ENCODE measurements around the gene MED25. TPM values are rescaled to one million over a fixed set of nuclear protein-coding genes. Genes with fewer than 3 reads are reported as not detected.

Gene MED25
- polyA plus RNA-seq, 6 donors from 2014 or later = 21.2 to 49.7 (median 28.9) TPM

- ATAC-seq (ENCODE audit: low read depth in 2 of 2) (no peak), DNase-seq (no peak)
- Mint-ChIP-seq H3K4me1 (peaks cover 13 to 21% (median 18%) of the 10 kb centered on the region in 3 donors), H3K36me3 (peaks cover 0 to 15% of the 10 kb centered on the region in 2 donors), H3K4me3 (no peak overlapping the region), H3K9me3 (no peaks in the 10 kb centered on the region), H3K27me3 (no peaks in the 10 kb centered on the region), H3K27ac (no peak overlapping the region)
Observed at GRCh38 chr19:49830766-49831165, 12.7 kb downstream of the MED25 start.

GRCh38 chr19:49831592-49831991 is 13.5 kb downstream of the MED25 start:
- H3K27ac Mint-ChIP-seq = peak overlapping the region in 1 of 6 donors; percentile 32
- ATAC-seq (ENCODE audit: low read depth in 2 of 2) = no peak

GRCh38 chr19:49832556-49832955 is 14.5 kb downstream of the MED25 start:
- Mint-ChIP-seq H3K4me3 (no peak overlapping the region), H3K9me3 (no peaks in the 10 kb centered on the region), H3K27me3 (no peaks in the 10 kb centered on the region), H3K4me1 (peaks cover 6 to 12% (median 8%) of the 10 kb centered on the region in 3 donors), H3K27ac (peak overlapping the region in 2 of 6 donors; percentile 47 to 84), H3K36me3 (peaks cover 4 to 23% of the 10 kb centered on the region in 2 donors)
- DNase-seq (no peak), ATAC-seq (ENCODE audit: low read depth in 2 of 2) (no peak)

More at GRCh38 chr19:49831592-49831991, 13.5 kb downstream of the MED25 start:
- no peak overlapping the region for H3K4me3 Mint-ChIP-seq
- no peaks in the 10 kb centered on the region for H3K27me3 Mint-ChIP-seq
- no peak for DNase-seq
- H3K36me3 Mint-ChIP-seq = peaks cover 0 to 15% of the 10 kb centered on the region in 2 donors
- no peaks in the 10 kb centered on the region for H3K9me3 Mint-ChIP-seq
- peaks cover 11 to 16% (median 15%) of the 10 kb centered on the region in 3 donors for H3K4me1 Mint-ChIP-seq

GRCh38 chr19:49833599-49833998 is 15.5 kb downstream of the MED25 start:
- Mint-ChIP-seq H3K36me3 (peaks cover 12 to 33% of the 10 kb centered on the region in 2 donors), H3K27ac (no peak overlapping the region), H3K9me3 (no peaks in the 10 kb centered on the region), H3K27me3 (no peaks in the 10 kb centered on the region), H3K4me1 (peaks cover 6 to 15% (median 9%) of the 10 kb centered on the region in 3 donors), H3K4me3 (peak overlapping the region in 1 of 8 donors; percentile 56)
- no peak for DNase-seq
- no peak for ATAC-seq (ENCODE audit: low read depth in 2 of 2)

DNA sequence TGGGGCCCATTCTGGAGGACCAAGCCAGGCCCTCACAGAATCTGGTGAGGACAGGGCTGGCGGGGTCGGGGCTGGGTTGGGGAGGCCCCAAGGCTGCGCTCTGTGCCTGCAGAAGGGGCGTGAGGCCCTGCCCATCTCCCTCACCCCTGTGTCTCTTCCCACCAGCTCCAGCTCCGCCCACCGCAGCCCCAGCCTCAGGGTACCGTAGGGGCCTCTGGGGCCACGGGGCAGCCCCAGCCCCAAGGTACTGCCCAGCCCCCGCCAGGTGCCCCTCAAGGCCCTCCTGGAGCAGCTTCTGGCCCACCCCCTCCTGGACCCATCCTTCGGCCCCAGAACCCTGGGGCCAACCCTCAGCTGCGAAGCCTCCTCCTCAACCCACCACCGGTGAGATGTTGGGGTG is 17.5 kb downstream of the MED25 start:
- Mint-ChIP-seq H3K4me1 (peaks cover 6 to 15% (median 13%) of the 10 kb centered on the region in 3 donors), H3K36me3 (peaks cover 18 to 39% of the 10 kb centered on the region in 2 donors), H3K27ac (no peak overlapping the region), H3K9me3 (no peaks in the 10 kb centered on the region), H3K27me3 (no peaks in the 10 kb centered on the region), H3K4me3 (no peak overlapping the region)
- ATAC-seq (ENCODE audit: low read depth in 2 of 2) (no peak), DNase-seq (no peak)

GRCh38 chr19:49836176-49837008 is 18.3 kb downstream of the MED25 start:
- Mint-ChIP-seq H3K9me3 (no peaks in the 10 kb centered on the region), H3K27me3 (no peaks in the 10 kb centered on the region), H3K4me1 (peaks cover 6 to 18% (median 16%) of the 10 kb centered on the region in 3 donors), H3K4me3 (no peak overlapping the region), H3K36me3 (peaks cover 18 to 39% of the 10 kb centered on the region in 2 donors), H3K27ac (peak overlapping the region in 3 of 6 donors; percentile 54 to 77 (median 75))
- no peak for ATAC-seq (ENCODE audit: low read depth in 2 of 2)
- no peak for DNase-seq

DNA sequence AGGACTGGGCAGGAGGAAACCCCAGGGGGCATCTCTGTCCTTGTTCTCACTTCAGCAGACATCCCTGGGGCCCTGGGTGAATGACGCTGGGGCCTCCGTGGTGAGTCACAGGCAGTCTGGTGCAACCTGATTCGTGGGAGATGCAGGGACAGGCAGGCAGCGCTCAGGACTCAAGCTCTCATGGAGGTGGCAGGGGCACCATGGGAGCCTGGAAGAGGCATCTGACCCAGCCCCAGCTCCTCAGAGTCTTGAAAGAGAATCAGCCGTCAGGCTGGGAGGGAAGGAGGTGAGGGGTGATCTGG is 18.9 kb downstream of the MED25 start:
- Mint-ChIP-seq H3K9me3 (no peaks in the 10 kb centered on the region), H3K27ac (peak overlapping the region in 3 of 6 donors; percentile 75 to 96 (median 77)), H3K4me1 (peaks cover 6 to 19% (median 18%) of the 10 kb centered on the region in 3 donors), H3K27me3 (no peaks in the 10 kb centered on the region), H3K36me3 (peaks cover 18 to 39% of the 10 kb centered on the region in 2 donors), H3K4me3 (no peak overlapping the region)
- DNase-seq (no peak), ATAC-seq (ENCODE audit: low read depth in 2 of 2) (no peak)

DNA sequence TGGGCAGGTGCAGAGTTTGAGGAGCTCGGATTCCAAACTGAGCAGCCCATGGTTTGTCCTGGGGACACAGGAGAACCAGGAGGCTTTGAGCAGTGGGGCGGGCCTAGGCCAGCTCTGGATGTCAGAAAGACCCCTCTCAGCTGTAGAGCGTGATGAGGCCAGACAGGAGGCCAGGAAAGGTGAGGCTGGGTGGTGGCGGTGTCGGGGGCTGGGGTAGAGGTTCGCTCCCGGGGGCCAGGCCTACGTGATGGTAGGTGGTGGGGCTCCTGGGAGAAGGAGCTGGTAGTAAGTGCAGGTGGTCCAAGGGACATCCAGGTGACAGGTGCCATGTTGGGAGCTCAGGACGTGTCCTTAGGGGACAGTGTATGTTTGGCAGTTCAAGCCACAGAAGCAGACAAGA is 19.3 kb downstream of the MED25 start:
- peaks cover 7 to 24% (median 18%) of the 10 kb centered on the region in 3 donors for H3K4me1 Mint-ChIP-seq
- no peaks in the 10 kb centered on the region for H3K27me3 Mint-ChIP-seq
- no peak overlapping the region for H3K4me3 Mint-ChIP-seq
- H3K27ac Mint-ChIP-seq = peak overlapping the region in 3 of 6 donors; percentile 77 to 96 (median 80)
- no peaks in the 10 kb centered on the region for H3K9me3 Mint-ChIP-seq
- DNase-seq (no peak), ATAC-seq (ENCODE audit: low read depth in 2 of 2) (no peak)
- H3K36me3 Mint-ChIP-seq = peaks cover 18 to 34% of the 10 kb centered on the region in 2 donors

GRCh38 chr19:49838885-49839588 is 20.9 kb downstream of the MED25 start:
- ATAC-seq (ENCODE audit: low read depth in 2 of 2) = no peak
- DNase-seq = no peak
- Mint-ChIP-seq H3K4me3 (no peak overlapping the region), H3K9me3 (no peaks in the 10 kb centered on the region), H3K27me3 (no peaks in the 10 kb centered on the region), H3K27ac (peak overlapping the region in 3 of 6 donors; percentile 28 to 62 (median 42)), H3K4me1 (peaks cover 21 to 35% (median 23%) of the 10 kb centered on the region in 3 donors), H3K36me3 (peaks cover 18 to 32% of the 10 kb centered on the region in 2 donors)

GRCh38 chr19:49839713-49840112 is 21.6 kb downstream of the MED25 start:
- DNase-seq = no peak
- H3K4me3 Mint-ChIP-seq = no peak overlapping the region
- H3K36me3 Mint-ChIP-seq = peaks cover 18 to 27% of the 10 kb centered on the region in 2 donors
- no peak for ATAC-seq (ENCODE audit: low read depth in 2 of 2)
- H3K4me1 Mint-ChIP-seq = peaks cover 22 to 42% (median 28%) of the 10 kb centered on the region in 3 donors
- no peaks in the 10 kb centered on the region for H3K27me3 Mint-ChIP-seq
- no peaks in the 10 kb centered on the region for H3K9me3 Mint-ChIP-seq
- no peak overlapping the region for H3K27ac Mint-ChIP-seq

GRCh38 chr19:49840321-49840720 is 22.2 kb downstream of the MED25 start:
- H3K36me3 Mint-ChIP-seq = peaks cover 18 to 24% of the 10 kb centered on the region in 2 donors
- no peak for ATAC-seq (ENCODE audit: low read depth in 2 of 2)
- no peaks in the 10 kb centered on the region for H3K27me3 Mint-ChIP-seq
- peaks cover 25 to 48% (median 34%) of the 10 kb centered on the region in 3 donors for H3K4me1 Mint-ChIP-seq
- H3K9me3 Mint-ChIP-seq = no peaks in the 10 kb centered on the region
- peak overlapping the region in 4 of 6 donors; percentile 72 to 94 (median 74) for H3K27ac Mint-ChIP-seq
- H3K4me3 Mint-ChIP-seq = no peak overlapping the region
- no peak for DNase-seq

DNA sequence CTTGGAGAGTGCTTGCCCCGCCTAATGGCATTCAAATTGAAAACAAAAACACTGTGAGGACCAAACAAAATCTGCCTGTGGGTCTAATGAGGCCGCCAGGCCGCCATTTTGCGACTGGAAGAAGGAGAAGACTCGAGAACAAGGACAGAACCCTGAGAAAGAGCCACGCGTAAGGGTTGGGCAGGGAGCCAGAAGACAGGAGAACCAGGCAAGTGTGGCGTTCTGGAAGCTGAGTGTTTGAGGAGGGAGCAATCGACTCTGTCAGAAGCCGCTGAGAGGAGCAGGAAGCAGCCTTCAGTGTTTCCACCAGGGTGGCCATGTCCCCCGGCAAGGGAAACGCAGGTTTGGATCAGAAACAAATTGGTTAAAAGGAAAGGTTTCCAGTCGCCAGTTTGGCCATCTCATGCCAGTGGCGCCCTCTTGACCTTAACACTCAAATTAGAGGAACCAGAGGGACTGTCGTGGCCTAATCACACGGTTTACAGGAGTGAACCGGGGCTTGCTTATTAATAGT is 22.7 kb downstream of the MED25 start:
- Mint-ChIP-seq H3K4me3 (peak overlapping the region in 1 of 8 donors; percentile 36), H3K4me1 (peaks cover 25 to 53% (median 37%) of the 10 kb centered on the region in 3 donors), H3K36me3 (peaks cover 18 to 24% of the 10 kb centered on the region in 2 donors), H3K27ac (peak overlapping the region in 5 of 6 donors; percentile 16 to 94 (median 75)), H3K9me3 (no peaks in the 10 kb centered on the region), H3K27me3 (no peaks in the 10 kb centered on the region)
- ATAC-seq (ENCODE audit: low read depth in 2 of 2) (no peak), DNase-seq (no peak)

- no peaks in the 10 kb centered on the region for H3K9me3 Mint-ChIP-seq
- H3K36me3 Mint-ChIP-seq = peaks cover 9% of the 10 kb centered on the region in 2 donors
- peak overlapping the region; percentile 46 to 87 (median 74) for H3K4me3 Mint-ChIP-seq
- DNase-seq (peak; percentile 76), ATAC-seq (ENCODE audit: low read depth in 2 of 2) (peak; percentile 100)
- peaks cover 20 to 53% (median 50%) of the 10 kb centered on the region in 3 donors for H3K4me1 Mint-ChIP-seq
- H3K27ac Mint-ChIP-seq = peak overlapping the region; percentile 53 to 94 (median 86)
- H3K27me3 Mint-ChIP-seq = no peaks in the 10 kb centered on the region
Observed at GRCh38 chr19:49843265-49843664, 25.2 kb downstream of the MED25 start.

All from naive B cell (primary cell).